ENCODE measurements around the gene SERINC5.
"Not testable (repeated sequence)": the region's sequence is repeated elsewhere in the genome, so short reads cannot be mapped to it uniquely, and the experiment has no call there.

SERINC5 gene

DNA sequence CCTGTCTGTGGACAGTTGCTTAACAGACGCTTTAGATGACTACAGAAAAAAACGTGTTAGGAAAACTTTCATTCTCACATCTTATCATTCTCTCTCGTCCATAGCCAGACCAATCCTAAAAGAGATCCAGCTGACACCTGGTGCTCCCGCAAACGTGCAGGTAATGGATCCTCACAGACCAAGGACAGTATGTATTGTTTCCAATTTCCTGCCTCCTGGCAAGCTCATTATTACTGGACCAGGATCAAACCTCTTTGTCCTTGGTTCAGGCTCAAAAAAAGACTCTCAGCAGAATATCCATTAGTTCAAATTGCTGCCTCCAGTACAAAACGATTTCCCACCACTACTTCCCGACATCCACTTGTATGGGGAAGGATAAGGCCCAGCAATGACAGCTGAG, 62.4 kb downstream of the SERINC5 start:
- FAIRE-seq: no peak

DNA sequence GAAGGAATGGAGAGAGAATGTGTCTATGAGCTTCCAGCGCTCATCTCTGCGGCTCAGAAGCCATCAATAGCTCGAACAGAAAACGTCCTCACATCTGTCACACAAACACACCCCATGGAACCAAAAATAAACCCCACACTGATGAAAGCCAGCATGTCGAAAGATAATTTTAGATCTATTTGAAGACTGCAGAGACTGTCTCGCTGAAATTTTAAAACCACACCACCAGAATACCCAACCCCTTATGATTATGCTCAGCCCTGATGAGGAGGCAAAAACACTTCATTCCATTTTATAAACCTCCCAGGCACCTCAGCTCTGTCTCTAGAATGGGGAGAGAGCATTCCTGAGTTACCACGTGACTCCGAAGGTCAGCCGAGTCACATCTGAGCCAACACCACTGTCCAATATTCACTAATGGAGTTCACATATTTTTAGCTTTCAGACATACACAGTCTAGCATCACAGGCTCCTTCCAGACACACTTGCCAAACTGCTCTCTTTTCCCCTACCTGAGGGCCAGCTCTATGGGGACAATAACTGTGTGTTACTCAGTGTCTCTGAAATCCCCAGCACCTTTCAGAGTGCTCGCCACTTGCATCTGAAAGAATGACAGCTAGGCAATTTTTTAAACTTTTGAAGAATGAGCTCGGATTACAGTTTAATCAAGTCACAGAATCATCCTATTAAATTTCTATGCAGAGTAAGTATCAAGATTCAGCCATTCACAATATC, 63.2 kb downstream of the SERINC5 start:
- FAIRE-seq: no peak

DNA sequence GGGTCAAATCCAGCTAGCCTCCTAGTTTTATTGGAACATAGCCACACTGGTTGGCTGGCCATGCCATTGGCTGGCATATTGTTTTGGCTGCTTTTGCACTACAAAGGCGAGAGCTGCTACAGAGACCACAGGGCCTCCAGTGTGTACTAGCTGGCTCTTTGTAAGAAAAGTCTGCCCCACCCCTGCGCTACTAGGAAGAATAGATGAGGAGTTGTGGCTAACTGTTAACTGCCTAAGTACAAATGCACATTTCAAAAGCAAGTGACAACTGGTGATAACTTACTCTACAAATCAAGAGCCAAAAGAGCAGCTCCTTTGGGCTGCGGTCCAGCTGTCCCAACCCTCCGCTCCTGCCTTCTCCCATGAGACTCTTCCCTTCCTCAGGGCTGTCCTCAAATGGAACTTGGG, 63.9 kb downstream of the SERINC5 start:
- no peak for FAIRE-seq

DNA sequence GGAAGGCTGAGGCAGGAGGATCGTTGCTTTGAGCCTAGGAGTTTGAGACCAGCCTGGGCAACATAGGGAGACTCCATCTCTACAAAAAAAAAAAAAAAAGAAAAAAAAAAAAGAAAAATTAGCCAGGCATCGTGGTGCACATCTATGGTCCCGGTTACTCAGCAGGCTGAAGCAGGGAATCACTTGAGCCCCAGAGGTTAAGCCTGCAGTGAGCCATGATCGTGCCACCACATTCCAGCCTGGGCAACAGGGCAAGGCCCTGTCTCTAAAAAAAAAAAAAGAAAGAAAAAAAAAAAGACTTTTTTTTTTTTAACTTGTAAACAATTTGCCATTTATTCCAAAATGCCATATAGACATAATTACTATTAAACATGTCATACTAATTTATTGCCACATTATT, 64.5 kb downstream of the SERINC5 start:
- FAIRE-seq: no peak

DNA sequence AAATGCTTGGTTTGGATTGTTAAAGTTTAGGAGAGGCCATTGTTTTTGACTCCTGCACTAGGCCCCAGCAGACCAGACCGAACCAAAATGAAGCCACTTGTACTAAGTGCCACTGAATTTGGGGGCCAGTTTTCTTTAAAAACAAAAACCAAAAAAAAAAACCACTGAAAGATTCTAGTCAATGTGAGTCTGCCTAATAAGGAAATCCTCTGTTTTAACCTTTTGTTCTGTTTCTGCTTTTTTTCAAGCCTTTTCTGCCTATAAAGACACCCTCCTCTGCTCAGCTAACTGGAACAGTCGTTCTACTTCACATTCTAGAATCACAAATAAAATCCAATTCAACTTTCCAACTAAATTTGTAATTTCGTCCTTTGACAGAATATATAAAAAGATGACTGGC, 64.9 kb downstream of the SERINC5 start:
- no peak for FAIRE-seq

DNA sequence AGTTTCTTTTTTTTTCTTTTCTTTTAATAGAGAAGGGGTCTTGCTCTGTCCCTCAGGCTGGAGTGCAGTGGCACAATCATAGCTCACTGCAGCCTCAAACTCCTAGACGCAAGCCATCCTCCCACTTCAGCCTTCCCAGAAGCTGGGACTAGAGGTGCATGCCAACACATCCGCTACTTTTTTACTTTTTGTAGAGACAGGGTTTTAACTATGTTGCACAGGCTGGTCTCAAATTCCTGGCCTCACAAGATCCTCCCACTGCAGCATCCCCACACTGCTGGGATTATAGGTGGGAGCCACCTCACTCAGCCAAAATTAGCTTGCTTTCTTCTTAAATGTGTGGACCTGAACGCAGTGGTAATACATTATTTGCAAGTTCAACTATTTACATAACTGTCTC, 66.1 kb downstream of the SERINC5 start:
- no peak for FAIRE-seq

DNA sequence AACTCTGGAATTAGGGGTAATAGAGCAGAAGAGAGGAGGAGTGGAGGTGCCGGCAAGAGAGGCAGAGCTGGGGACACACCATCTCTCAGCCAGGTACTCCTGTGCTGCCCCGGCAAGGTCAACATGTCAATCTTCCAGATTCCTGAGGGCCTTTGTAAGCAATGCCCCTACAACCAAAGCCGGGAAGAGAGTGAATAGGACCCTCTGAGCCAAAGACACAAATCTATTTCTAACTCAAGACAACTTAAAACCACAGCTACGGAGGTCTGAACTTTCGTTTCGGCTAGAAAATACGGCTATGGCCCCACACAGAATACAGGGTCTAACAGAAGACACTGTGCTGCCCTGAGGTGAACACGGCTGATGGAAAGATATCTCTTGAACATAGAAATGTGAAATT, 66.6 kb downstream of the SERINC5 start:
- no peak for FAIRE-seq

DNA sequence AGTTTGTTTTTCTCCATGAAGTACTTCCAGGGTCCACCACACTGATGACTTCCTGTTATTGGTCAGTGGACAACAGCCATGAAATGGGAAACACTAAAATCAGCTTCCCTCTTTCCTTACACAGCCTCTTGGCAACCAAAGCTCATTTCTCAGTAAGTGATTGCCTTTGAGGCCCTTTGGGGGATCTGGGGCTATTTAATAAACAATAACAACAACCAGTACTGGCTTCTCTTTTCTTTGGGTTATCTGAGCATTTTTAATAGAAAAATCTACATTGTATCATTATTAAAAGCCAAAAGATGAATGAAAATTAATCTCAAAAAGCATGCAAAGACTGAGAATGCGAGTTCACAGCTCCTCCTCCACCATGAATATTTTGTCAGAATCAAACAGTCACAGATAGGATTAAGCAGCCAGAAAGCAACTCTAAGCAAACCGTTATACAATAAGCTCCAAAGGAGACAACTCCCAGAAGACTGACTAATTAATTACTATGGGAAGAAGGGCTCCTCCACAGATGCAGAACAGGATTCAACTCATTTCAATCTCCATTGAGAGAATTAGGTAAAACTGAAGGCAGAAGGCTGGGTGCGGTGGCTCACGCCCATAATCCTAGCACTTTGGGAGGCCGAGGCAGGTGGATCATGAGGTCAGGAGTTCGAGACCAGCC, 68.3 kb downstream of the SERINC5 start:
- no peak for FAIRE-seq

DNA sequence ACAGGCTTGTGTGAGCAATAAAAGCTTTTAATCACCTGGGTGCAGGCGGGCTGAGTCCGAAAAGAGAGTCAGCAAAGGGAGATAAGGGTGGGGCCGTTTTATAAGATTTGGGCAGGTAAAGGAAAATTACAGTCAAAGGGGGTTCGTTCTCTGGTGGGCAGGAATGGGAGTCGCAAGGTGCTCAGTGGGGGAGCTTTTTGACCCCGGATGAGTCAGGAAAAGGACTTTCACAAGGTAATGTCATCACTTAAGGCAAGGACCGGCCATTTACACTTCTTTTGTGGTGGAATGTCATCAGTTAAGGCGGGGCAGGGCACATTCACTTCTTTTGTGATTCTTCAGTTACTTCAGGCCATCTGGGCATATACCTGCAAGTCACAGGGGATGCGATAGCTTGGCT, 70.3 kb downstream of the SERINC5 start:
- FAIRE-seq: not testable (repeated sequence)

DNA sequence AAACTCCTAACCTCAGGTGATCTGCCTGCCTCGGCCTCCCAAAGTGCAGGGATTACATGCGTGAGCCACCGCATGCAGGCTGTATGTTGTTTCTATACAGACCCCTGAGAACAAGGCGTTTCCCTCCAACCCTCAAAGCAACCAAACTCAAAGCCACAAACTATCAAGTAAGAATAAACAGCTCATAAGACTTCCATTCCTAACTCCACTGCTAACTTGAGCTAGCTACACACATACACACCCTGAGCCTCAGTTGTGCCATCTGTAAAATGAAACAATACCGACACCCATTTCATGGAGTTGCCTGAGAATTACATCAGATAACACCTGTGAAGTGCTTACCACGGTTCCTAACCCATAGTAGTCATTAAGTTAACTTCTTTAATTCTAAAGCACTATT, 70.8 kb downstream of the SERINC5 start:
- no peak for FAIRE-seq

DNA sequence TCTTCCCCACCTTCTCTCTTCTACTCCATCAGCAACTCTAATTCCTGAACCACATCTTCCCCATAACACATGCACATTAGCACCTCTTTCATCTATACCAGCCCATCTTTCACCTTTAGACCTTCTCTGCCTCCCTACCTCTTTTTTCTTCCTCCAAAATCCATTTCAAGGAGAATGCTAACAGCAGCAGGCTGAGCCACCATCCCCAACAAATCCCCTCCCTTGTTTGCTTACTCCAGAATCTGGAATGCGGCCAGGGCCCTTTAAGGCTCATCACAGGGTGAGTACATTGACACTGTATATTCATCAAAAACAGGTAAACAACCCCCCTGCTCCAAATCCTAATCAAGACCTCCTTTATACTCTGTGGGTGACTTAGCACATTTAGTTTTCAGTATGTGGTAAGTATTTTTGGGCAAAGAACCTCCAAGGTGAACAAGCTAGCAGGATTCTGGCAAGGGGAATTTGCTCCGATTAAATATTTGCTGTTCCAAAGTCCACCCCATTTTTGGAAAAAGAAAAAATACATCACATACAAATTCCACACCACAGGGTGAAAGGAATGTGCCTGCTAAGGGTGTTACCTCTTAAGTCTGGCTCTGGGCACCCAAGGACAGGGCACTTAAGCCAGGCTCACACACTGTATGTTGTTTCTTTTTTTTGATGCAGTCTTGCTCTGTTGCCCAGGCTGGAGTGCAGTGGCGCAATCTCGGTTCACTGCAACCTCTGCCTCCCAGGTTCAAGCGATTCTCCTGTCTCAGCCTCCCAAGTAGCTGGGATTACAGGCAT, 71.4 kb downstream of the SERINC5 start:
- FAIRE-seq: no peak

DNA sequence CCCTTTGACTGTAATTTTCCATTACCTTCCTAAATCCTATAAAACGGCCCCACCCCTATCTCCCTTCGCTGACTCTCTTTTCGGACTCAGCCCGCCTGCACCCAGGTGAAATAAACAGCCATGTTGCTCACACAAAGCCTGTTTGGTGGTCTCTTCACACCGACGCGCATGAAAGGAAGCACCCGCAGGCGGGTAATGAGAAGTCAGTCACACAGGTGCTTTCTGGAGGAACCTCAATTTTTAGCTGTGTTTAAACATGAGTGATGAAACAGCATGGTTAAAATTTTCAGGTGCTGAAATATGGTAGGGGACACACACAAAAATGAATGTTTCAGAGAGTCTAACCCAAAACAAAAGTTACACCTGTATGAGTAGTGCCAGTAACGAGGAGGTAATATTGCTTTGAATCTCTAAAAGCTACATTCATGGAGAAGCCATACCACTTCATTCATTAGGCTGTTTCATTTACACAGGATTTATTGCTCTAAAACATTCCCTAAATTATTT, 72.1 kb downstream of the SERINC5 start:
- FAIRE-seq: not testable (repeated sequence)

DNA sequence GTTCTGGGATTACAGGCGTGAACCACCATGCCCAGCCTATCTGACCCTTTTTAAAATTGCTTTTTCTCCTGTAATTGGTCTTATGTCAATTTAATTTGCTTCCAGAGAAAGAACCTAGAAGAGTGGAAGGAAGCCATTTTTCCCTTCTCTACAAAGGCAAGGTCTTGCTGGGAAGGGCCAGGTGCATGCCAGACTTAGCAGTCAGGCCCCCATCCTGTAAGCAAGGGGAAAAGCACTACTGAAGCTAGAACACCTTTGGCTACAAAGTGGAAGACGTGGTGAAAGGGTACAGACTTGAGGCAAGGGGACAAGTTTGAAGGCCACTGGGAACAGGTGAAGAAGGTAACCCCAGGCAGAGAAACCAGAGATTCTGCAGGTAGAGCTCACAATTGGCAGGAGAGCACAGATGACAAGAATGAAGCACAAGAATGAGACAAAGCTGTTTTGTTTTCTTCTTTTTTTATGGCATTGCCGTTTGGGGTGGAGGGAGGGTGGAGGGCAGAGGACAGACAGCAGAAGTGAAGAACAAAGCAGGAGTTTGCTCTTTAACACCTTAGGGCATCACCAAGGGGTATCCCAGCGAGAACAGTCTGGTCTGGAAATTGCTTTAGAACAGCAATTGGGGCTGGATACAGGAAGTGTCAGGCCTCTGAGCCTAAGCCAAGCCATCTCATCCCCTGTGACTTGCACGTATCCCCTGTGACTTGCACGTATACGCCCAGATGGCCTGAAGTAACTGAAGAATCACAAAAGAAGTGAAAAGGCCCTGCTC, 72.9 kb downstream of the SERINC5 start:
- FAIRE-seq: no peak

DNA sequence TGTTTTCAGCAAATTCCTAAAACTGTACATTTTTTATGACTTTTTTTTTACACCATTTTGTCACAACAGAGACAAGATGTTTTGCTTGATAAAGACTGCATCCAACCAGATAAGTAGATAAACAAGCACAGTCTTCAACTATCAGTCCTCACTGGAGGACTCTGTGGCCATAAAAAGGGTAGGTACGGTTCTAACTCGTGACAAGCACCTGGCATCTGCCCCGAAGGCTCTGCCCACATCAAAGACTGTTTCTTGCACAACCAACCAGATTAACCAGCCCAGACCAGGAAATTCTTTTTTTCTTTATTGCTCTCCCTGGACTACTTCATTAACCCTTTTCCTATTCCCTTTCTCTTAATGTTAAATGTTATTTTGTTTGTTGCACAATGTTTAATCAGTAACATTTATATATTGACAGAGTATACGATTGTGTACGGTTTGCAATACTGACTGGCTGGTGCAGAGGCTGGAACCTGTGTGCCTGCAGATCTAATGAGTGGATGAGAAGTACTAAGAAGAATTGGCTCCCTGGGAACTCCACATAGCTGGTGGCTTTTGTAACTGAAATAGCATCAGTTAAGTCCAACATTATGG, 74.1 kb downstream of the SERINC5 start:
- no peak for FAIRE-seq

DNA sequence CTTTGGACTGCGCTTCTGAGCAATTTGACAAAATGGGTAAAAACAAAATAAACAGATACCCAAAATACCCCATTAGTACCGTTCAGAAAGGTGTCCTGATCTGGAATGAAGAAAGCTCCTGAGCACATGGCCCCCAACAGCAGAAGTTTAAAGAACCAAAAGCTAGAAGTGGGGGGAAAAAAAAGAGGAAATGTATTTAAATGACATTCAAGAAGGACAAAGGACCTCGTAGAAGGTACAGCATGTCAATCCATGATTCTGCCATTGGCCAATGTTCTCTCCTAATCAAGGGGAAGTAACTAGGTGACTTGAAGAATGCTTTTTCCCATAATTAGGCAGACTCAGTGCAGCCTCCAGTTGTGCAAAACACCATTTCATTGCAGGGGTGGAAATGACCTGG, 78.6 kb downstream of the SERINC5 start:
- FAIRE-seq: no peak

DNA sequence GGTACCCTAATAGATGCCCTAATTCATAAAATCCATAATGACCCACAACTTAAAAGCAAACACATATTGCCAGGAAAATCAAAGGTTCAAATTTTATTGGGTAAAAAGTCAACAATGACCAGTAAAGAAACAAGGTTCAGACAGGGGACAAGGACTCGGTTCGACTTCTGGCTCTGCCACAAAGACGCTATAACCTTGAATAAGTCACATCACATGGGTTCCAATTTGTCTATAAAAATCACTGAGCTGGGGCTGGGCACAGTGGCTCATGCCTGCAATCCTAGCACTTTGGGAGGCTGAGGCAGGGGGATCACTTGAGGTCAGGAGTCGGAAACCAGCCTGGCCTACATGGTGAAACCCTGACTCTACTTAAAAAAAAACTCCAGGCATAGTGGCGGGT, 80.5 kb downstream of the SERINC5 start:
- FAIRE-seq: no peak

DNA sequence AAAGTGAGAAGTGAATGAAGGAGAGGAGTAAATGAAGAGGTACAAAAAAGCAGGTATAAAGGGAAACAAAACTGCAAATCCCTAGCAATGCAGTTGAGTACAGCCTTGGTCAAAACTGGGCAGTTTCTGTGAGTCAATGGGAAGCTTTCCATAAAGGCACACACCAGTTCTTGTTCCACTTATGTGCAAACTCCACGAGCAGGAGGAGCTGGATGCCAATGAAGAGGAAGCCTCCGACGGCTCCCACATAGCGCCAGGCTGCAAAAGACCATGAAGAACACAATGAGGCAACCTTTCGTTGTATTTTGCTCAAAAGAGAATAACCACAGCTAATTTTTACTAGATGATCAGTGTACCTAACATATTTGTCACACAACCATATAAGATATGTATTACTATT, 81.1 kb downstream of the SERINC5 start:
- FAIRE-seq: no peak

DNA sequence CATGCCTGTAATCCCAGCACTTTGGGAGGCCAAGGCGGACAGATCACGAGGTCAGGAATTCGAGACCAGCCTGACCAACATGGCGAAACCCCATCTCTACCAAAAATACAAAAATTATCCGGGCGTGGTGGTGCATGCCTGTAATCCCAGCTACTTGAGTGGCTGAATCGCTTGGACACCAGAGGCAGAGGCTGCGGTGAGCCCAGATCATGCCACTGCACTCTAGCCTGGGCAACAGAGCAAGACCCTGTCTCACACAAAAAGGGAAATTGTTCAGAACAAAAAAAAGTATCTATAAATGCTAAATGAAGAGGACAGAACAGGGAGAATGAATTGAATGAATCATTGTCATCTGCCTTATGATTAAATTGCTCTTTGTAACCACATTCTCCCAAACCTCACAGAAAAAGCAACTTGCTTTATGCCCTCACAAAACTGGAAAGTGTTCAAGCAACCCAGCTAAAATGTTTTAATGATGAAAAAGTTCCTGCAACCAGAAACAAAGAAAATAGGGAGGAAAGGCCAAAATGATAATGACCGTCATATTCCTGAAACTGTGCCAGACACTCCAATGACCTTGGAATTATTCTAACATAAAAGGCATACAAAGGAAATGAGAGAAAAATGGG, 83.7 kb downstream of the SERINC5 start:
- no peak for FAIRE-seq

DNA sequence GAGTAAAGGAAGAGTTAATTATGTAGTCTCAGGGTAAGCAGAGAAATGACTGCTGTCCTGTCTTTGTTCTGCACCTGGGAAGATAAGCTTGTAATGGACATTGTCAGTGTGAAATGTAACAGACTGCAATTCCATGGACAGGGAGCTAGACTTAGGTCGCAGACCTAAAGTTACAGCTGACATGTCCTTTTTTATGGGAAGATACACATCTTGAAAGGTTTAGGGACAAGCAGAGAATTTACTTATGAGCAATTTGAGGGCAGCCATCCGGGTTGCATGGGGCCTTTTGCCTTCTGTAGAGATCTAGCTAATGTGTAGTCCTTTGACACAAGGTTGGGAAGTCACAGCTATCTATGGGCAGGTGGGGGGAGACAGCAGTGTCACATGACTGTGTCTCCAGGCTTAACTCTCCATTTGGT, 85.7 kb downstream of the SERINC5 start:
- FAIRE-seq: no peak

DNA sequence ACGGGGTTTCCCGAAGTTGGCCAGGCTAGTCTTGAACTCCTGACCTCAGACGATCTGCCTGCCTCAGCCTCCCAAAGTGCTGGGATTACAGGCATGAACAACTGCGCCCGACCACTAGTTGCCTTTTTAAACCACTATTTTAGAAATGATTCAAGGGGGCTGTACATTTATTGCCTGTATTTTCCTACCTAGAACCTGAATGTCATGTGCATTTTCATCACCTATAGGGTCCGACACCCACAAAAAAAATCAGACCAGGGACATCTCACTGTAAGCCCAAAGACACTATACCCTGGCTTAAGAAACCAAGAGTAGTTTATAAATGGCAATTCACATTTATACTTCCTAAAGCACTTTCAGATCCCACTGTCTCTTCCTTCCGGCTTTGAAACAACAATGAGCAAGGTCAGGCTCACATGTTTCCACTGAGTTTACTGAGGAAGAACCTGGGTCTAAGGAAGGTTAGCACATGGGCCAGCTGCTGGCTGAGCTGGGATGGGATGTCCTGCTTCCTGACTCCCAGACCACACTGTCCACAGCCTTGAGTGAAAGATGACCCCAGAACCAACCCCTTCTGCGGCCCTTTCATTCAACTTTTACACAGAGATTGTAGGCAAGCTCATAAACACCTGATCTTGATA, 87.3 kb downstream of the SERINC5 start:
- no peak for FAIRE-seq

DNA sequence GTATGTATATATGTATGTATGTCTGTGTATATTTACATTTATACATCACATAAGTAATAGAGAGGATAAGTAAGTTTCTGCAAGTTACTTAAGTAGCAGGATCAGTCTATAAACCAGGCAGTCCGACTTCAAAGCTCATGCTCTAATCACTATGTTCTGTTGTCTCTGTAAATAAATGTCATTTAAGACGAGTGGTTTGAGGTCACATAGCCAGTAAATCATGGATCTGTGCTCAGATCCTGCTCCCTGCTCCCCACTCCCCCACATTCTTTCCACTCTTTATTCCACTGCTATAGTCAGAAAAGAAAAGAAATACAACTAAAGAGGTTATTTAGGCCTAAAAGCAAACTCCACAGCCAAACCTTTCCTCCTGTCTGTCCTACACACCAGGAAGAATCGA, 90.4 kb downstream of the SERINC5 start:
- no peak for FAIRE-seq

DNA sequence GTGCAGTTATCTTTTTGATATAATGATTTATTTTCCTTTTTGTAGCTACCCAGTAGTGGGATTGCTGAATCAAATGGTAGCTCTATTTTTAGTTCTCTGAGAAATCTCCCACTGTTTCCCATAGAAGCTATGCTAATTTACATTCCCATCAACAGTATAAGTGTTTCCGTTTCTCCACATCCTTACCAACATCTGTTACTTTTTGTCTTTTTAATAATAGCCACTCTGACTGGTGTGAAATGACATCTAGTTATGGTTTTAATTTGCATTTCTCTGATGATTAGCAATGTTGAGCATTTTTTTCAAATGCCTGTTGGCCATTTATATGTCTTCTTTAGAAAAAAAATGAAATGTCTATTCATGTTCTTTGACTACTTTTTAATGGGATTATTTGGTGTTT, 94.7 kb downstream of the SERINC5 start:
- no peak for FAIRE-seq
